Caco-2 (cell line): Measurements from ENCODE around the gene SLC7A1. TPM values are rescaled to one million over a fixed set of nuclear protein-coding genes. Genes with fewer than 3 reads are reported as not detected.
A peak's percentile ranks its signal among the peaks of the same experiment; 100 is the strongest.

Experiments
- BruUV-seq: library from RNA; stranded (reverse); fragments of 400-500 nt; replicated peaks from 2 replicates; lab custom pipeline; 2021; lab: Mats Ljungman, UMichigan
- CTCF ChIA-PET: fragments of 300-600 bp; sonication (Branson Sonifier 250); formaldehyde crosslinking; loops from one replicate; lab custom pipeline; 2022; ENCODE audit warnings: antibody characterized with exemption; lab: Charles Lee
- POLR2A ChIA-PET: fragments of 300-600 bp; sonication (Branson Sonifier 250); formaldehyde crosslinking; loops from one replicate; lab custom pipeline; 2022; ENCODE audit warnings: antibody characterized with exemption; lab: Charles Lee
- DNase-seq, 2 experiments: peaks; one replicate each; pipeline versions ENCODE4 v3.0.0 to v3.0.0-alpha.2; 2020 to 2022
- H3K27me3 ChIP-seq: replicated peaks from 2 replicates; pipeline ENCODE4 v1.6.0; 2011; ENCODE audit warnings: low read length; ENCODE audit not compliant: control insufficient read depth, insufficient read depth
- H3K36me3 ChIP-seq: 2 replicates; pipeline ENCODE4 v1.5.1; 2011; ENCODE audit warnings: low read length; ENCODE audit not compliant: control insufficient read depth, insufficient read depth
- H3K4me1 ChIP-seq: fragments of 250-450 bp; sonication (Bioruptor Pico); 2 replicates; pipeline ENCODE4 v1.5.1; 2020; ENCODE audit warnings: mild to moderate bottlenecking
- H3K4me3 ChIP-seq: 2 replicates; pipeline ENCODE4 v1.5.1; 2011; ENCODE audit warnings: low read depth, mild to moderate bottlenecking, control low read depth, low read length
- H3K9me3 ChIP-seq: fragments of 250-450 bp; sonication (Bioruptor Pico); 2 replicates; pipeline ENCODE4 v1.5.1; 2020; ENCODE audit warnings: mild to moderate bottlenecking, moderate library complexity
- H3K27ac Mint-ChIP-seq: one replicate; pipeline ENCODE4 v1.8.0; 2022; ENCODE audit warnings: mixed read lengths; ENCODE audit not compliant: unreplicated experiment
- H3K27me3 Mint-ChIP-seq: one replicate; pipeline ENCODE4 v1.8.0; 2022; ENCODE audit warnings: mixed read lengths; ENCODE audit not compliant: insufficient read depth, unreplicated experiment
- H3K36me3 Mint-ChIP-seq: one replicate; pipeline ENCODE4 v1.8.0; 2022; ENCODE audit warnings: mild to moderate bottlenecking, mixed read lengths; ENCODE audit not compliant: insufficient read depth, unreplicated experiment
- H3K4me1 Mint-ChIP-seq: one replicate; pipeline ENCODE4 v1.8.0; 2022; ENCODE audit warnings: low read depth, mixed read lengths; ENCODE audit not compliant: unreplicated experiment
- H3K4me3 Mint-ChIP-seq: one replicate; pipeline ENCODE4 v1.8.0; 2022; ENCODE audit warnings: mild to moderate bottlenecking, moderate library complexity, mixed read lengths; ENCODE audit not compliant: unreplicated experiment
- H3K9me3 Mint-ChIP-seq: one replicate; pipeline ENCODE4 v1.8.0; 2022; ENCODE audit warnings: mixed read lengths; ENCODE audit not compliant: unreplicated experiment
- intact Hi-C: fragments of 100-400 bp; cut with micrococcal nuclease; formaldehyde crosslinking; loops from one replicate; pipeline ENCODE4 v1.10.0; 2022; ENCODE audit not compliant: unreplicated experiment
- total RNA-seq: library from RNA; stranded (reverse); gene quantifications from 2 replicates; pipeline ENCODE4 v1.2.3, GENCODE V29; 2022
- TF ChIP-seq, protein P1 (sequence below), 2 experiments: fragments of 200-600 bp in 1 of 2; IDR thresholded peaks; 1 replicate in 1 of 2; 2 replicates in 1 of 2; pipeline versions ENCODE4 v1.5.1 to v1.8.0; 2011 to 2022; ENCODE audit warnings: antibody characterized with exemption in 1 of 2, control low read depth in 1 of 2, inconsistent platforms in 1 of 2, low read depth in 1 of 2, low read length in 1 of 2, mild to moderate bottlenecking in 1 of 2, moderate library complexity in 1 of 2; ENCODE audit not compliant: insufficient read depth in 1 of 2, severe bottlenecking in 1 of 2, unreplicated experiment in 1 of 2

The SLC7A1 gene
- total RNA-seq, 1 experiment from 2014 or later = 180 TPM

- ChIA-PET POLR2A (interaction anchor here (0.6 kb wide), 1 partner anchor 1426 kb away, joined by 3 read pairs; no protein-coding TSS in a partner anchor), CTCF (interaction anchor here (0.7 kb wide), 1 partner anchor 89 kb away, joined by 3 read pairs; the partner anchor contains the start of gene SLC7A1)
- no peaks in the 10 kb centered on the region for H3K9me3 Mint-ChIP-seq
- Histone ChIP-seq H3K4me1 (peaks cover 14% of the 10 kb centered on the region), H3K9me3 (no peaks in the 10 kb centered on the region), H3K4me3 (no peak overlapping the region), H3K27me3 (no peaks in the 10 kb centered on the region), H3K36me3 (0 out of 2 replicates have a peak, but pooled peaks cover 1% of the 10 kb centered on the region)
- no peak for DNase-seq
- peaks cover 20% of the 10 kb centered on the region for H3K4me1 Mint-ChIP-seq
- BruUV-seq = no TSS peak
- no peaks in the 10 kb centered on the region for H3K27me3 Mint-ChIP-seq
- intact Hi-C loops = loop anchor here (5.0 kb wide), 1 partner anchor 85 kb away; no protein-coding TSS in a partner anchor
- H3K4me3 Mint-ChIP-seq = no peak overlapping the region
- peaks cover 83% of the 10 kb centered on the region for H3K36me3 Mint-ChIP-seq
- no peak overlapping the region for H3K27ac Mint-ChIP-seq
- TF ChIP-seq, protein P1, sequence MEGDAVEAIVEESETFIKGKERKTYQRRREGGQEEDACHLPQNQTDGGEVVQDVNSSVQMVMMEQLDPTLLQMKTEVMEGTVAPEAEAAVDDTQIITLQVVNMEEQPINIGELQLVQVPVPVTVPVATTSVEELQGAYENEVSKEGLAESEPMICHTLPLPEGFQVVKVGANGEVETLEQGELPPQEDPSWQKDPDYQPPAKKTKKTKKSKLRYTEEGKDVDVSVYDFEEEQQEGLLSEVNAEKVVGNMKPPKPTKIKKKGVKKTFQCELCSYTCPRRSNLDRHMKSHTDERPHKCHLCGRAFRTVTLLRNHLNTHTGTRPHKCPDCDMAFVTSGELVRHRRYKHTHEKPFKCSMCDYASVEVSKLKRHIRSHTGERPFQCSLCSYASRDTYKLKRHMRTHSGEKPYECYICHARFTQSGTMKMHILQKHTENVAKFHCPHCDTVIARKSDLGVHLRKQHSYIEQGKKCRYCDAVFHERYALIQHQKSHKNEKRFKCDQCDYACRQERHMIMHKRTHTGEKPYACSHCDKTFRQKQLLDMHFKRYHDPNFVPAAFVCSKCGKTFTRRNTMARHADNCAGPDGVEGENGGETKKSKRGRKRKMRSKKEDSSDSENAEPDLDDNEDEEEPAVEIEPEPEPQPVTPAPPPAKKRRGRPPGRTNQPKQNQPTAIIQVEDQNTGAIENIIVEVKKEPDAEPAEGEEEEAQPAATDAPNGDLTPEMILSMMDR (IDR thresholded peaks at IDR 0.05; ENCODE audit: insufficient read depth in 1 of 2, low read depth in 1 of 2, low read length in 1 of 2, severe bottlenecking in 1 of 2, unreplicated experiment in 1 of 2) = no peak
These were observed 88.1 kb downstream of the SLC7A1 start for GRCh38 chr13:29507356-29507755.

DNA sequence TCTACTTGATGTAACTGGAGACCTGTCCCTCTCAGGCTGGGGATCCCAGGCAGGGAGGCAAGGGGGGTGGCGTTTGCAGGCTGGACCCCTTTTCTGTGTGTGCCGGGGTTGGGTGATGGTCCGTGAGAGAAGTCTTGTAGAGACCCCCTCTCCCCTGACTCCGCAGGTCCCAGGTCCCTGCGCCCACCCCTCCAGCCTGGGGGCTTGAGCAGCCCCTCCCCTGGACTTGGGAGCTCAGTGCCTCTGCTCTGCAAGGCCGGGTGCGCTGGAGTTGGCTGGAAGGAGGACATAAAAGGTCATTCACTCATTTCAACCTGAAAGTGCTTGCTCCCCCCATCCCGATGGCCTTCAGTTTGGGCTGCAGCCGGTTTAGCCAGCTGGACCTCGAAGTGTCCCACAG, 89.5 kb downstream of the SLC7A1 start:
- H3K27ac Mint-ChIP-seq = peak overlapping the region; percentile 37
- peaks cover 20% of the 10 kb centered on the region for H3K4me1 Mint-ChIP-seq
- CTCF ChIA-PET = no interaction called here
- DNase-seq = no peak
- TF ChIP-seq, protein P1 (IDR thresholded peaks at IDR 0.05; ENCODE audit: insufficient read depth in 1 of 2, low read depth in 1 of 2, low read length in 1 of 2, severe bottlenecking in 1 of 2, unreplicated experiment in 1 of 2) = no peak
- no peak overlapping the region for H3K4me3 Mint-ChIP-seq
- Histone ChIP-seq H3K4me1 (peaks cover 14% of the 10 kb centered on the region), H3K4me3 (no peak overlapping the region), H3K27me3 (no peaks in the 10 kb centered on the region), H3K9me3 (no peaks in the 10 kb centered on the region), H3K36me3 (0 out of 2 replicates have a peak, but pooled peaks cover 1% of the 10 kb centered on the region)
- POLR2A ChIA-PET = no interaction called here
- peaks cover 3% of the 10 kb centered on the region for H3K27me3 Mint-ChIP-seq
- BruUV-seq = no TSS peak
- intact Hi-C loops = loop anchor here (5.0 kb wide), 1 partner anchor 86 kb away; no protein-coding TSS in a partner anchor
- H3K9me3 Mint-ChIP-seq = no peaks in the 10 kb centered on the region
- H3K36me3 Mint-ChIP-seq = peaks cover 77% of the 10 kb centered on the region

GRCh38 chr13:29505511-29505910, 90.0 kb downstream of the SLC7A1 start:
- BruUV-seq = no TSS peak

More at GRCh38 chr13:29505511-29505910, 90.0 kb downstream of the SLC7A1 start:
- TF ChIP-seq, protein P1 (IDR thresholded peaks at IDR 0.05; ENCODE audit: insufficient read depth in 1 of 2, low read depth in 1 of 2, low read length in 1 of 2, severe bottlenecking in 1 of 2, unreplicated experiment in 1 of 2) = no peak
- Histone ChIP-seq H3K9me3 (no peaks in the 10 kb centered on the region), H3K4me3 (no peak overlapping the region), H3K27me3 (no peaks in the 10 kb centered on the region), H3K36me3 (0 out of 2 replicates have a peak, but pooled peaks cover under 1% of the 10 kb centered on the region), H3K4me1 (peaks cover 14% of the 10 kb centered on the region)
- DNase-seq = no peak
- no peaks in the 10 kb centered on the region for H3K9me3 Mint-ChIP-seq
- ChIA-PET POLR2A (no interaction called here), CTCF (interaction anchor here (0.6 kb wide), 1 partner anchor 34 kb away, joined by 3 read pairs; no protein-coding TSS in a partner anchor)
- intact Hi-C loops = loop anchor here (5.0 kb wide), 1 partner anchor 87 kb away; no protein-coding TSS in a partner anchor
- H3K36me3 Mint-ChIP-seq = peaks cover 77% of the 10 kb centered on the region
- peak overlapping the region; percentile 37 for H3K27ac Mint-ChIP-seq
- peaks cover 18% of the 10 kb centered on the region for H3K4me1 Mint-ChIP-seq
- no peak overlapping the region for H3K4me3 Mint-ChIP-seq
- H3K27me3 Mint-ChIP-seq = peaks cover 3% of the 10 kb centered on the region
